Pancreas (tissue), 10 donors: ENCODE measurements around the gene PGF. TPM values are rescaled to one million over a fixed set of nuclear protein-coding genes. Genes with fewer than 3 reads are reported as not detected.

Experiments used
- ATAC-seq, 4 donors: fragments of 200-7000 bp; cut with Tn5 transposase; one replicate each; pipeline versions ENCODE4 v1.8.0 to v1.9.1; 2020; ENCODE audit warnings: mild to moderate bottlenecking in 4 of 4, moderate library complexity in 4 of 4
- DNase-seq, 6 donors: peaks; one replicate each; pipeline ENCODE4 v3.0.0-alpha.2; 2020
- FAIRE-seq: peaks from 2 replicates; lab custom pipeline; 2012; peaks lifted over from hg19 to GRCh38; lab: Jason Lieb, UNC
- H3K27ac ChIP-seq, 4 donors: fragments of 200-600 bp; sonication (generic); 1 replicate in 3 of 4; 2 replicates in 1 of 4; pipeline versions ENCODE4 v1.5.0 to v1.8.0; 2020
- H3K27me3 ChIP-seq, 4 donors: fragments of 200-600 bp; one replicate each; pipeline ENCODE4 v1.8.0; 2021
- H3K36me3 ChIP-seq, 3 donors: fragments of 200-600 bp; sonication (generic) in 1 of 3; one replicate each; pipeline versions ENCODE4 v1.5.0 to v1.8.0; 2020 to 2021
- H3K4me1 ChIP-seq, 3 donors: fragments of 200-600 bp; one replicate each; pipeline ENCODE4 v1.8.0; 2021
- H3K4me3 ChIP-seq, 4 donors: fragments of 200-600 bp; sonication (generic) in 2 of 4; one replicate each; pipeline versions ENCODE4 v1.5.0 to v1.8.0; 2020 to 2021
- H3K9me3 ChIP-seq, 4 donors: fragments of 200-600 bp; one replicate each; pipeline ENCODE4 v1.8.0; 2021
- CTCF ChIP-seq, 4 donors: fragments of 200-600 bp; sonication (generic) in 3 of 4; IDR thresholded peaks; one replicate each; pipeline versions ENCODE4 v1.5.0 to v1.8.0; 2021; ENCODE audit warnings: antibody characterized with exemption in 4 of 4
- WGBS, 2 donors: extraction: QIAGEN DNeasy Blood & Tissue Kit; methylation state at CpG; one replicate each; pipeline ENCODE4 v1.1.7; 2013; 5-methylcytosine and 5-hydroxymethylcytosine counted together
- intact Hi-C, 3 donors: fragments of 100-400 bp; cut with DNase I; formaldehyde crosslinking; loops; one replicate each; pipeline versions ENCODE4 v1.11.1 to v1.14.2; 2022
- polyA plus RNA-seq, 2 donors: library from polyadenylated mRNA; stranded (reverse); fragments of 200-250 nt; gene quantifications; one replicate each; pipeline ENCODE4 v1.2.3, GENCODE V29; 2013
- total RNA-seq, 6 donors: library from RNA; stranded (reverse); fragmentation: NEBNext Ultra II Directional in 4 of 6; extraction: Animal tissue kit (Norgen Biotek cat#: 25700) in 4 of 6; gene quantifications; one replicate each; pipeline versions ENCODE4 v1.2.1 to v1.2.4, GENCODE V29; 2021 to 2023
- donor health status: healthy with polysubstance abuse.
- donor health status: DM: no; HTN: no; CAD: no; lungs with moderate emphysema.
- donor health status: DM: no; HTN: no; CAD: no.
- donor health status: control.
- donor health status: control.
- donor health status: Bipolar disorder and iron deficiency.
- donor health status: DM: yes; HTN: yes; CAD: no.
- donor health status: DM: no; HTN: no; CAD: no.
- donor health status: DM: no; HTN: no; CAD: no.
- donor health status: DM: yes; HTN: yes; CAD: no.

PGF gene
- total and polyA plus RNA-seq, 8 donors: 0.73 to 4.7 (median 1.6) TPM

GRCh38 chr14:74963178-74963704 is 7.8 kb upstream of the PGF start:
- Histone ChIP-seq H3K27me3 (no peaks in the 10 kb centered on the region), H3K4me1 (no peaks in the 10 kb centered on the region), H3K27ac (no peak overlapping the region), H3K9me3 (no peaks in the 10 kb centered on the region), H3K4me3 (no peak overlapping the region), H3K36me3 (no peaks in the 10 kb centered on the region)
- no peak for TF ChIP-seq CTCF (IDR thresholded peaks at IDR 0.05)
- no peak for DNase-seq
- 57 to 66% methylated on average over 12 of the region's 12 CpGs for WGBS, 2 donors
- intact Hi-C loops: no loop called here
- no peak for FAIRE-seq
- no peak for ATAC-seq

- H3K4me3 ChIP-seq: no peak overlapping the region
- FAIRE-seq (no peak), ATAC-seq (peak in 1 of 4 donors; percentile 27), DNase-seq (no peak)
- WGBS, 2 donors: 66 to 73% methylated on average over 8 of the region's 8 CpGs
- intact Hi-C loops: no loop called here
- no peaks in the 10 kb centered on the region for H3K27me3 ChIP-seq
- H3K9me3 ChIP-seq: no peaks in the 10 kb centered on the region
- no peaks in the 10 kb centered on the region for H3K4me1 ChIP-seq
- H3K27ac ChIP-seq: no peak overlapping the region
- H3K36me3 ChIP-seq: no peaks in the 10 kb centered on the region
- no peak for TF ChIP-seq CTCF (IDR thresholded peaks at IDR 0.05)
Measured at GRCh38 chr14:74962493-74962892, 7.1 kb upstream of the PGF start.

- Histone ChIP-seq H3K4me1 (no peaks in the 10 kb centered on the region), H3K4me3 (no peak overlapping the region), H3K27me3 (no peaks in the 10 kb centered on the region), H3K36me3 (no peaks in the 10 kb centered on the region), H3K9me3 (no peaks in the 10 kb centered on the region), H3K27ac (no peak overlapping the region)
- no peak for DNase-seq
- no peak for FAIRE-seq
- intact Hi-C loops: no loop called here
- no peak for TF ChIP-seq CTCF (IDR thresholded peaks at IDR 0.05)
- WGBS, 2 donors: 68 to 72% methylated on average over 11 of the region's 11 CpGs
- no peak for ATAC-seq
Measured at GRCh38 chr14:74962046-74962445, 6.6 kb upstream of the PGF start.

GRCh38 chr14:74961238-74961911 is 6.0 kb upstream of the PGF start:
- FAIRE-seq: no peak
- DNase-seq: no peak
- intact Hi-C loops: no loop called here

More at GRCh38 chr14:74961238-74961911, 6.0 kb upstream of the PGF start:
- no peak for TF ChIP-seq CTCF (IDR thresholded peaks at IDR 0.05)
- 79 to 80% methylated on average over 5 of the region's 5 CpGs for WGBS, 2 donors
- no peak overlapping the region for H3K4me3 ChIP-seq
- no peaks in the 10 kb centered on the region for H3K36me3 ChIP-seq
- H3K27me3 ChIP-seq: no peaks in the 10 kb centered on the region
- H3K9me3 ChIP-seq: no peaks in the 10 kb centered on the region
- H3K4me1 ChIP-seq: no peaks in the 10 kb centered on the region
- ATAC-seq: no peak
- H3K27ac ChIP-seq: no peak overlapping the region
